Activated CD4-positive, alpha-beta T cell treated with anti-CD3 and anti-CD28 coated beads, Interleukin-2, amount 10 ng/mL, durations not matched to agents 7 days and 5 days (primary cell): Measurements from ENCODE around the gene ZNF543. TPM values are rescaled to one million over a fixed set of nuclear protein-coding genes. Genes with fewer than 3 reads are reported as not detected.

Experiments used
- CTCF ChIA-PET: fragments of 350-600 bp; sonication (Branson Sonifier 250); formaldehyde crosslinking; loops from one replicate; lab custom pipeline; 2021; ENCODE audit warnings: antibody characterized with exemption; lab: Charles Lee
- POLR2A ChIA-PET: fragments of 350-600 bp; sonication (Branson Sonifier 250); formaldehyde crosslinking; loops from one replicate; lab custom pipeline; 2021; ENCODE audit warnings: antibody characterized with exemption; lab: Charles Lee
- DNase-seq: peaks from one replicate; pipeline ENCODE4 v3.0.0-alpha.2; 2020
- H3K27ac Mint-ChIP-seq: one replicate; pipeline ENCODE4 v1.8.0; 2021; ENCODE audit warnings: mild to moderate bottlenecking, moderate library complexity, mixed read lengths
- H3K27me3 Mint-ChIP-seq: one replicate; pipeline ENCODE4 v1.8.0; 2021; ENCODE audit warnings: mixed read lengths
- H3K36me3 Mint-ChIP-seq: one replicate; pipeline ENCODE4 v1.8.0; 2021; ENCODE audit warnings: low read depth, mixed read lengths
- H3K4me1 Mint-ChIP-seq: one replicate; pipeline ENCODE4 v1.8.0; 2021; ENCODE audit warnings: mixed read lengths
- H3K4me3 Mint-ChIP-seq: one replicate; pipeline ENCODE4 v1.8.0; 2021; ENCODE audit warnings: mild to moderate bottlenecking, moderate library complexity, mixed read lengths
- H3K9me3 Mint-ChIP-seq: one replicate; pipeline ENCODE4 v1.8.0; 2021; ENCODE audit warnings: mixed read lengths
- total RNA-seq, 2 experiments: library from RNA; stranded (reverse); gene quantifications; one replicate each; pipeline ENCODE4 v1.2.3, GENCODE V29; 2021

ZNF543 gene
- total RNA-seq, 2 experiments from 2014 or later = 8.7 to 9.1 TPM

- H3K9me3 Mint-ChIP-seq = peaks cover 63% of the 10 kb centered on the region
Measured at GRCh38 chr19:57293719-57294118, 26.6 kb upstream of the ZNF543 start.

GRCh38 chr19:57302020-57302465 is 18.2 kb upstream of the ZNF543 start:
- ChIA-PET CTCF (interaction anchor here (0.9 kb wide), 1 partner anchor 9 kb away, joined by 3 read pairs; no protein-coding TSS in a partner anchor), POLR2A (no interaction called here)
- Mint-ChIP-seq H3K27me3 (no peaks in the 10 kb centered on the region), H3K4me3 (no peak overlapping the region), H3K36me3 (peaks cover 65% of the 10 kb centered on the region), H3K4me1 (peaks cover 1% of the 10 kb centered on the region), H3K9me3 (peaks cover 20% of the 10 kb centered on the region), H3K27ac (no peak overlapping the region)
- DNase-seq = no peak

More at GRCh38 chr19:57293719-57294118, 26.6 kb upstream of the ZNF543 start:
- Mint-ChIP-seq H3K27me3 (no peaks in the 10 kb centered on the region), H3K36me3 (peaks cover 91% of the 10 kb centered on the region), H3K4me1 (peaks cover 1% of the 10 kb centered on the region), H3K4me3 (no peak overlapping the region), H3K27ac (no peak overlapping the region)
- DNase-seq = no peak
- POLR2A ChIA-PET = no interaction called here
- CTCF ChIA-PET = no interaction called here

GRCh38 chr19:57302727-57303401 is 17.4 kb upstream of the ZNF543 start:
- CTCF ChIA-PET = no interaction called here
- Mint-ChIP-seq H3K27ac (no peak overlapping the region), H3K27me3 (no peaks in the 10 kb centered on the region), H3K9me3 (peaks cover 16% of the 10 kb centered on the region), H3K4me3 (no peak overlapping the region), H3K4me1 (no peaks in the 10 kb centered on the region), H3K36me3 (peaks cover 58% of the 10 kb centered on the region)
- POLR2A ChIA-PET = no interaction called here
- DNase-seq = no peak

- POLR2A ChIA-PET = no interaction called here
- CTCF ChIA-PET = no interaction called here
- H3K36me3 Mint-ChIP-seq = peaks cover 43% of the 10 kb centered on the region
- no peaks in the 10 kb centered on the region for H3K27me3 Mint-ChIP-seq
- H3K4me1 Mint-ChIP-seq = no peaks in the 10 kb centered on the region
- no peak overlapping the region for H3K4me3 Mint-ChIP-seq
- no peak overlapping the region for H3K27ac Mint-ChIP-seq
- no peak for DNase-seq
- peaks cover 23% of the 10 kb centered on the region for H3K9me3 Mint-ChIP-seq
Measured at GRCh38 chr19:57305056-57305455, 15.2 kb upstream of the ZNF543 start.

- Mint-ChIP-seq H3K36me3 (peaks cover 10% of the 10 kb centered on the region), H3K9me3 (peaks cover 18% of the 10 kb centered on the region), H3K27me3 (peaks cover 5% of the 10 kb centered on the region), H3K4me1 (no peaks in the 10 kb centered on the region), H3K27ac (no peak overlapping the region), H3K4me3 (no peak overlapping the region)
- no peak for DNase-seq
- POLR2A ChIA-PET = no interaction called here
- CTCF ChIA-PET = no interaction called here
Measured at GRCh38 chr19:57308514-57308913, 11.8 kb upstream of the ZNF543 start.

GRCh38 chr19:57310792-57311191 is 9.5 kb upstream of the ZNF543 start:
- H3K4me1 Mint-ChIP-seq = no peaks in the 10 kb centered on the region
- DNase-seq = no peak
- H3K27me3 Mint-ChIP-seq = peaks cover 24% of the 10 kb centered on the region
- H3K27ac Mint-ChIP-seq = no peak overlapping the region
- ChIA-PET POLR2A (no interaction called here), CTCF (interaction anchor here (1.2 kb wide), 1 partner anchor 9 kb away, joined by 3 read pairs; no protein-coding TSS in a partner anchor)
- peaks cover 31% of the 10 kb centered on the region for H3K9me3 Mint-ChIP-seq
- no peak overlapping the region for H3K4me3 Mint-ChIP-seq
- H3K36me3 Mint-ChIP-seq = peaks cover 3% of the 10 kb centered on the region

- H3K36me3 Mint-ChIP-seq = no peaks in the 10 kb centered on the region
- POLR2A ChIA-PET = no interaction called here
Measured at GRCh38 chr19:57314146-57314545, 6.1 kb upstream of the ZNF543 start.

GRCh38 chr19:57317503-57317902 is 2.8 kb upstream of the ZNF543 start:
- CTCF ChIA-PET = no interaction called here
- peaks cover 23% of the 10 kb centered on the region for H3K4me1 Mint-ChIP-seq
- peaks cover 50% of the 10 kb centered on the region for H3K27me3 Mint-ChIP-seq
- no peak for DNase-seq
- no peak overlapping the region for H3K4me3 Mint-ChIP-seq
- POLR2A ChIA-PET = no interaction called here
- H3K36me3 Mint-ChIP-seq = peaks cover 15% of the 10 kb centered on the region
- H3K9me3 Mint-ChIP-seq = peaks cover 24% of the 10 kb centered on the region
- H3K27ac Mint-ChIP-seq = no peak overlapping the region

More at GRCh38 chr19:57314146-57314545, 6.1 kb upstream of the ZNF543 start:
- H3K4me3 Mint-ChIP-seq = no peak overlapping the region
- no peaks in the 10 kb centered on the region for H3K4me1 Mint-ChIP-seq
- CTCF ChIA-PET = no interaction called here
- DNase-seq = no peak
- H3K9me3 Mint-ChIP-seq = peaks cover 32% of the 10 kb centered on the region
- no peak overlapping the region for H3K27ac Mint-ChIP-seq
- peaks cover 50% of the 10 kb centered on the region for H3K27me3 Mint-ChIP-seq

GRCh38 chr19:57319869-57320179 is 448 bp upstream of the ZNF543 start:
- ChIA-PET POLR2A (no interaction called here), CTCF (interaction anchor here (0.6 kb wide), 1 partner anchor 56 kb away, joined by 3 read pairs; no protein-coding TSS in a partner anchor)
- peaks cover 36% of the 10 kb centered on the region for H3K27me3 Mint-ChIP-seq
- peaks cover 30% of the 10 kb centered on the region for H3K9me3 Mint-ChIP-seq
- peaks cover 35% of the 10 kb centered on the region for H3K36me3 Mint-ChIP-seq
- no peak for DNase-seq
- H3K27ac Mint-ChIP-seq = peak overlapping the region; percentile 97
- H3K4me3 Mint-ChIP-seq = peak overlapping the region; percentile 85
- peaks cover 29% of the 10 kb centered on the region for H3K4me1 Mint-ChIP-seq

GRCh38 chr19:57321116-57321515 is 844 bp downstream of the ZNF543 start:
- peaks cover 29% of the 10 kb centered on the region for H3K4me1 Mint-ChIP-seq
- POLR2A ChIA-PET = no interaction called here
- DNase-seq = no peak
- H3K27ac Mint-ChIP-seq = peak overlapping the region; percentile 97
- peaks cover 48% of the 10 kb centered on the region for H3K36me3 Mint-ChIP-seq
- CTCF ChIA-PET = interaction anchor here (1.1 kb wide), 1 partner anchor 1199 kb away, joined by 3 read pairs; no protein-coding TSS in a partner anchor
- H3K9me3 Mint-ChIP-seq = peaks cover 23% of the 10 kb centered on the region
- peak overlapping the region; percentile 85 for H3K4me3 Mint-ChIP-seq
- H3K27me3 Mint-ChIP-seq = peaks cover 23% of the 10 kb centered on the region

- CTCF ChIA-PET = interaction anchor here (0.6 to 1.1 kb wide), 2 partner anchors 141 to 1198 kb away, joined by 3 read pairs; no protein-coding TSS in a partner anchor
- no peak for DNase-seq
- POLR2A ChIA-PET = no interaction called here
- Mint-ChIP-seq H3K4me3 (peak overlapping the region; percentile 85), H3K27me3 (peaks cover 17% of the 10 kb centered on the region), H3K4me1 (peaks cover 29% of the 10 kb centered on the region), H3K27ac (peak overlapping the region; percentile 97), H3K36me3 (peaks cover 54% of the 10 kb centered on the region), H3K9me3 (peaks cover 19% of the 10 kb centered on the region)
Measured at GRCh38 chr19:57321751-57322150, 1.5 kb downstream of the ZNF543 start.

- H3K36me3 Mint-ChIP-seq = peaks cover 85% of the 10 kb centered on the region
Measured at GRCh38 chr19:57324992-57325391, 4.7 kb downstream of the ZNF543 start.

GRCh38 chr19:57327993-57328392 is 7.7 kb downstream of the ZNF543 start:
- Mint-ChIP-seq H3K27me3 (no peaks in the 10 kb centered on the region), H3K9me3 (peaks cover 46% of the 10 kb centered on the region), H3K36me3 (peaks cover 81% of the 10 kb centered on the region), H3K4me3 (no peak overlapping the region), H3K4me1 (peaks cover 2% of the 10 kb centered on the region), H3K27ac (no peak overlapping the region)
- ChIA-PET CTCF (no interaction called here), POLR2A (no interaction called here)
- no peak for DNase-seq

More at GRCh38 chr19:57324992-57325391, 4.7 kb downstream of the ZNF543 start:
- peaks cover 42% of the 10 kb centered on the region for H3K9me3 Mint-ChIP-seq
- no peaks in the 10 kb centered on the region for H3K27me3 Mint-ChIP-seq
- no peak overlapping the region for H3K4me3 Mint-ChIP-seq
- no peak overlapping the region for H3K27ac Mint-ChIP-seq
- POLR2A ChIA-PET = no interaction called here
- H3K4me1 Mint-ChIP-seq = peaks cover 25% of the 10 kb centered on the region
- CTCF ChIA-PET = no interaction called here
- DNase-seq = no peak
